NT2/D1 (cell line): Measurements from ENCODE around the gene ACSF3.

ENCODE experiments used
- DNase-seq: peaks from one replicate; pipeline ENCODE4 v3.0.0-alpha.2; 2011; ENCODE audit warnings: low read depth, low spot score
- H3K27me3 ChIP-seq: 2 replicates; pipeline ENCODE4 v1.6.0; 2011; ENCODE audit warnings: mild to moderate bottlenecking; ENCODE audit not compliant: insufficient read length, insufficient read depth
- H3K36me3 ChIP-seq: 2 replicates; pipeline ENCODE4 v1.6.1; 2011; ENCODE audit warnings: mild to moderate bottlenecking, low read length, mixed read lengths; ENCODE audit not compliant: insufficient read depth, insufficient read length
- H3K4me1 ChIP-seq: 2 replicates; pipeline ENCODE4 v1.5.1; 2011; ENCODE audit not compliant: insufficient read depth, insufficient read length
- H3K4me3 ChIP-seq: 2 replicates; pipeline ENCODE4 v1.5.1; 2011; ENCODE audit warnings: low read depth; ENCODE audit not compliant: insufficient read length
- H3K9ac ChIP-seq: 2 replicates; pipeline ENCODE4 v1.6.0; 2011; ENCODE audit warnings: low read depth; ENCODE audit not compliant: insufficient read length
- H3K9me3 ChIP-seq: 2 replicates; pipeline ENCODE4 v1.5.1; 2011; ENCODE audit warnings: mild to moderate bottlenecking, low read length; ENCODE audit not compliant: insufficient read depth
- SUZ12 ChIP-seq: IDR thresholded peaks from 2 replicates; pipeline ENCODE4 v1.6.1; 2011; ENCODE audit not compliant: insufficient read length, insufficient read depth; ENCODE audit errors: extremely low read depth
- YY1 ChIP-seq: IDR thresholded peaks from 2 replicates; pipeline ENCODE4 v1.6.1; 2011; ENCODE audit not compliant: insufficient read length, insufficient read depth
- ZNF274 ChIP-seq: IDR thresholded peaks from 2 replicates; pipeline ENCODE4 v1.6.1; 2011; ENCODE audit warnings: mild to moderate bottlenecking, low read depth, low read length

ACSF3 gene

DNA sequence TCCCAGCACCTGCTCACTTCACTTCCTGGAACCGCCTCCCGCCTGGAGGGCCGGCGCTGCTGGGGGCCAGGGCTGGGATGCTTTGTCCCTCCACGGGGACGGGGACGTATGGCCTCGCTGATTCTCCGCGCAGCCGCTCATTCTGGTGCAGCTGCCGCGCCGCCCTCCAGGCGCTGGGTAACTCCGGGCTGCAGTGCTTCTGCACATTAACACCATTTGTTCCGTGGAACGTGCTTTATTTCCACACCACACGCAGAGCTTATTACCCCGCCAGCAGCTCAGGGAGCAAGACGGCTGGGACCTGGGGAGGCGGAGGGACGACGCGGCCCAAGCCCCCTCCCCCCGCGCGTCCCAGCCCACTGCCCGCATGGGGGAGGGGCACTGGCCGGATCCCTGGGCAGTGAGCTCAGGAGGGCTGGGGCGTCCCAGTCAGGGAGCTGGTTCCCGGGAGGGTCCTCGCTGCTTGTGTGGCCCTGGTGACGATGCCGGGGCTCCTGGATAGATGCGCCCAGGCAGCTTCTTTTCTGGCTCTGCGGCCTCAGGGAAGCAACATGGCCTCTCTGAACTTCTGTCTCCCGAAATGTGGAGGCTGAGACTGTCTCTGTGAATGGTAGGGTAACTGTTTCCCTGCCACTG, 45.4 kb upstream of the ACSF3 start:
- DNase-seq, result no peak

DNA sequence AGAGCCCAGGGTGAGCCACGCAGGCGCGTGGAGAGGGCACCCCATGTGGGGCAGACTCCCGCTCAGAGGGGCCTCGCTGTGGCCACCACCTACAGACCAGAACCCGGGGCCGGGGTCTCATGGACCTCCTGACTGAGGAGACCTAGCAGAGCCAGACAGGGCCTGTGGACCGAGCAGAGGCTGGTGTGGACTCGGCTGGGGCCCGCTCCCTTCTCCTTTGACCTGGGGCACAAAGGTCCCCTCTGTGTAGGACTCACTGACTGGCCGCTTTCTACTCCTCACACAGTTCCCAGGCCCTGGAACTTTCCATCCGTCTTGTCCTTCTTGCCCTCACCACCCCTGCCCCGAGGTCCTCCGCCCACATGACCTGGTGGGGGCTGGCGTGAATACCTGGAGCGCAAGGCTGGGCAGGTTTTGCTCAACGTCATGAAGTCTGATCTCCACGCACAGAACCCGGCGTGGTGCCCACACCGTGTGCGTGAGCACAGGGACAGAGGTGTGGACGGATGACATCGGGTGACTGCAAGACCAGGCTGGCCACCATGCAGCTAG, 44.7 kb upstream of the ACSF3 start:
- Histone ChIP-seq H3K9me3 (no peaks in the 10 kb centered on the region), H3K27me3 (peaks cover 2% of the 10 kb centered on the region), H3K36me3 (no peaks in the 10 kb centered on the region), H3K9ac (no peak overlapping the region), H3K4me3 (no peak overlapping the region), H3K4me1 (peaks cover 10% of the 10 kb centered on the region)
- DNase-seq, result no peak
- TF ChIP-seq YY1 (no peak), SUZ12 (no peak), ZNF274 (no peak)

More for the DNA sequence above, 45.4 kb upstream of the ACSF3 start:
- Histone ChIP-seq H3K36me3 (no peaks in the 10 kb centered on the region), H3K9me3 (no peaks in the 10 kb centered on the region), H3K4me3 (no peak overlapping the region), H3K9ac (no peak overlapping the region), H3K27me3 (peaks cover 2% of the 10 kb centered on the region), H3K4me1 (peaks cover 7% of the 10 kb centered on the region)
- TF ChIP-seq YY1 (no peak), ZNF274 (no peak), SUZ12 (no peak)

DNA sequence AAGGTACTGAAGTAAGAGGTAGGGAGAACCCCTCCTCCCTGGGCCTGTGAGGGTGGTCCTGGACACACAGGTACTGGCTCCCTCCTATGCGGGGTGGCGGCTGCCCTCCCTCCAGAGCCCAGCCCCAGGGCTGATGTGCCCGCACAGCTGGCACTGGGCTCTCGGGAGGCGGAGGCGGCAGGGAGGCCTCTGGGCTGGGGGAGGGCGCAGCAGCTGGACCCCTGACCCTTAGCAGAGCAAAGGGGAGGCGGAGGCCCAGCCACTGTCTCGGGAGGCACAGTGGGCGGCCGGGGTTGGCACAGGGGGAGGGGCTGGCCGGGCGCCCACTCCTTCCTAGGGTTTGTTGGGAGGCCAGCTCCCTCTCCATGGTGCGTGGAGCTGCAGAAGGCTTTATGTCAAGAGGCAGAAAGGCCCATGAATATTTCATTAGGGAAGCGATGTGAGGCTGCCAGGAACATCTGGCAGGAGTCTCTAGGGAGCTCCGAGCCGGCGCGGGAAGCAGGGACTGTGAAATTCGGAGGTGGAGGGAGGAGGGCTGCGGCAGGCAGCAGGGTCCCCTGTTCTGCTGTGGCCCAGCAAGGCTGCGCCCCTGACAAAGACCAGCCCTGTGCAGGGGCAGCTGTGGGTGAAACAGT, 44.1 kb upstream of the ACSF3 start:
- no peak for TF ChIP-seq ZNF274
- TF ChIP-seq YY1, result no peak
- no peak for TF ChIP-seq SUZ12
- Histone ChIP-seq H3K4me1 (peaks cover 13% of the 10 kb centered on the region), H3K4me3 (no peak overlapping the region), H3K36me3 (no peaks in the 10 kb centered on the region), H3K27me3 (no peaks in the 10 kb centered on the region), H3K9ac (no peak overlapping the region), H3K9me3 (no peaks in the 10 kb centered on the region)
- DNase-seq, result no peak

DNA sequence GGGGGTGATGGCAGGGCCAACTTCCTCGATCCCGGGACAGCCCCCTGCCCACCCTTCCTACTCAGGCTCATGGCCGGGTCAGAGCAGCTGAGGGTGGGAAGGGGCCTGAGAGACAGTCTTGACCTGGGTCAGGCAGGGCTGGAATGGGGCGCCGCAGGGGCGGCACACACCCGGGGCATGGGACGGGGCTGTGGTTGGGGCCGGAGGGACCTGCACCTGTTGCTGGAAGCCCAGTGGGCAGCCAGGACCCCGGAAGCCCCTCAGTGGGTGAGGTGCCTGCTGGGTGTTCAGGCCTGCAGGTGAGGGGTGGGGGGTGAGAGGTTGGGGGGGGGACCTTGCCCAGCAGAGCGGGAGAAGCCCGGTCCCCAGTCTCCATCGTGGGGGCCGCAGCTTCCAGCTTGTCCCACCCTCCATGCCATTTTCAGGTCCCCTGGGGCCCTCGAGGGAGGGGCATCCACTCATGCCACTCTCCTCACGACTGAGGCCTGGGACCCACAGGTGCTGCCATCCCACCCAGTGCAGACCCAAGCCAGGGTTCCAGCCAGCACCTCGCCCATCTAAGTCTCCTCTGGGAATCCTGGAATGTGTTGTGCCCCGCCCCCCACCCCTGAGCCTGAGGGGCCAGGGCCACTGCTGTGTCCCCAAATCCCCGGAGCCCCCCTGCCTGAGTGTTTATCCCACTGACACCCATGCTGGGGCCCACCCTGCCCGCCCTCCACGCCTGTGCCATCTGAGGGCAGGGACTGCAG, 43.4 kb upstream of the ACSF3 start:
- H3K9me3 ChIP-seq, result no peaks in the 10 kb centered on the region
- H3K4me1 ChIP-seq, result peaks cover 15% of the 10 kb centered on the region
- H3K36me3 ChIP-seq, result no peaks in the 10 kb centered on the region
- no peaks in the 10 kb centered on the region for H3K27me3 ChIP-seq
- DNase-seq, result no peak
- no peak for TF ChIP-seq ZNF274
- TF ChIP-seq YY1, result no peak
- no peak for TF ChIP-seq SUZ12
- H3K4me3 ChIP-seq, result no peak overlapping the region
- no peak overlapping the region for H3K9ac ChIP-seq

DNA sequence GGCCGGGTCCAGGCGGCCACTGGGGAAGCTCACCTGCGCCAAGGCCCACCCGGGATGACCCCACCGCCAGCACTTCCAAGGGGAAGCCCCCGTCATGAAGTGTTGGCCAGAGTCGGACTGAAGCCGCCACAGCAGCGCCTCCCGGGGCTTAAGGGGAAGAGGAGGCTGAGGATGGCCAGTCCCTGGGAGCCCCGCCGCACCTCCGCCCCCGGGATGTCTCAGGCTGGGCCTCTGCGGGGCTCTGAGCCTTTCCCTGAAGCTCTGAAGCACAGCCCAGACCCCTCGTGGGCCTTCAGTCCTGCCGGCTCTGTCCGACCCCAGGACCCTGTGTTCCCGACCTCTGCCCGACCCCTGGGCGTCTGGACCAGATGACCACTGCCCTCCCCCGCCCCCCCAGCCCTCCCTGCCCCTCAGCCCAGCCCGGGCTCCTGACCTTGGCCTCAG, 42.8 kb upstream of the ACSF3 start:
- no peak overlapping the region for H3K9ac ChIP-seq
- H3K36me3 ChIP-seq, result no peaks in the 10 kb centered on the region
- TF ChIP-seq SUZ12 (no peak), YY1 (no peak), ZNF274 (no peak)
- no peaks in the 10 kb centered on the region for H3K9me3 ChIP-seq
- no peaks in the 10 kb centered on the region for H3K27me3 ChIP-seq
- peaks cover 15% of the 10 kb centered on the region for H3K4me1 ChIP-seq
- no peak overlapping the region for H3K4me3 ChIP-seq
- DNase-seq, result no peak

DNA sequence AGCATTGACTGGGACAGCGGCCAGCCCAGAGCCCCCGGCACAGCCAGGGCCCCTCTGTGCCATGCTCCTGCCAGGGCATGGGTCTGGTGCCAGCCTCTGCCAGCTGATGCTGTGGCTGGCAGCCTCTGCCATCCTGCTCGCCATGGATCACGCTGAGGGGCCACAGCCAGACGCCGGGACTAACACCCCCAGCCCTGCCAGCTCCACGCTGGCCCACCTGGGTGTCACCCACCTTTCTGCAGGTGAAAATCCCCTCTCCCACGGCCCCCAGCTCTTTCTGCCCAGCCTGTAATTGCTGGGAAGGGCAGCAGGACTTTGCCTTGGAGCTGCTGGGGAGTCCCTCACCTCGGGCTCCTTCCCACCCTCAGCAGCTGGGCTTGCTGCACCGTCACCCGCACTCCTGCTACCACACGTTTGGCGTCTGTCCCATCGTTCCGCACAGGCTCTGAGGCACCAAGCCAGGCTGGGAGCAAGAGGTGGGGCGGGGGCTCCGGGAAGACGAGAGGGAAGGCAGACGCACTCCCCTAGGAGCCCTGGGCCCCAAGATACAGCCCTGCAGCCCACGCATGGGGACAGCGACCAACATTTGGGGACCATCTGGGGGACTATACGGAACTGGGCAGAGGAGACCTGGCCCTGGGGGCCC, 42.0 kb upstream of the ACSF3 start:
- H3K9ac ChIP-seq, result no peak overlapping the region
- H3K36me3 ChIP-seq, result no peaks in the 10 kb centered on the region
- no peak overlapping the region for H3K4me3 ChIP-seq
- H3K27me3 ChIP-seq, result peaks cover 2% of the 10 kb centered on the region
- peaks cover 15% of the 10 kb centered on the region for H3K4me1 ChIP-seq
- DNase-seq, result no peak
- no peak for TF ChIP-seq SUZ12
- no peak for TF ChIP-seq ZNF274
- TF ChIP-seq YY1, result no peak
- H3K9me3 ChIP-seq, result no peaks in the 10 kb centered on the region
